Lower leg skin (tissue), 4 donors: ENCODE data around the gene KCNJ15. TPM values are rescaled to one million over a fixed set of nuclear protein-coding genes. Genes with fewer than 3 reads are reported as not detected.
A peak's percentile ranks its signal among the peaks of the same experiment; 100 is the strongest.

Experiments used
- DNase-seq, 2 donors: peaks; one replicate each; pipeline ENCODE4 v3.0.0-alpha.2; 2019; ENCODE audit warnings: low spot score in 2 of 2
- H3K4me3 ChIP-seq: fragments of 200-600 bp; sonication (generic); 2 replicates; pipeline ENCODE4 v1.5.1; 2017; ENCODE audit warnings: mild to moderate bottlenecking, low read depth; ENCODE audit not compliant: poor library complexity, severe bottlenecking
- POLR2A ChIP-seq, 2 donors: fragments of 450-650 bp; IDR thresholded peaks; one replicate each; pipeline ENCODE4 v1.6.1; 2016 to 2017; ENCODE audit warnings: antibody characterized with exemption in 2 of 2, mild to moderate bottlenecking in 1 of 2, moderate library complexity in 1 of 2
- WGBS, 2 donors: methylation state at CpG; one replicate each; pipeline ENCODE4 v1.1.5; 2018; 5-methylcytosine and 5-hydroxymethylcytosine counted together
- intact Hi-C: fragments of 100-400 bp; cut with DNase I; formaldehyde crosslinking; loops from one replicate; pipeline ENCODE4 v1.15.0; 2023; ENCODE audit warnings: low total_unique reads
- total RNA-seq, 4 donors: library from RNA; depleted of rRNA; stranded (reverse); fragments of >200 nt; gene quantifications; one replicate each; pipeline ENCODE4 v1.1.0, GENCODE V29; 2016
- TF ChIP-seq, protein P1 (sequence below), 3 donors: fragments of 450-650 bp; IDR thresholded peaks; one replicate each; pipeline ENCODE4 v1.5.1; 2016; ENCODE audit warnings: antibody characterized with exemption in 3 of 3, mild to moderate bottlenecking in 3 of 3, moderate library complexity in 2 of 3

Gene KCNJ15
- 10 to 100 TPM in 1 of 4 donors, 1 to 10 TPM in 3; 4.2 to 55.1 (median 7.3) TPM for total RNA-seq

- H3K4me3 ChIP-seq: no peak within 1 kb of the TSS
- no peak for DNase-seq
- 48 to 63% methylated on average over 5 of the region's 5 CpGs for WGBS, 2 donors
- intact Hi-C loops: no loop called here
- no peak for TF ChIP-seq POLR2A (IDR thresholded peaks at IDR 0.05)
- TF ChIP-seq, protein P1, sequence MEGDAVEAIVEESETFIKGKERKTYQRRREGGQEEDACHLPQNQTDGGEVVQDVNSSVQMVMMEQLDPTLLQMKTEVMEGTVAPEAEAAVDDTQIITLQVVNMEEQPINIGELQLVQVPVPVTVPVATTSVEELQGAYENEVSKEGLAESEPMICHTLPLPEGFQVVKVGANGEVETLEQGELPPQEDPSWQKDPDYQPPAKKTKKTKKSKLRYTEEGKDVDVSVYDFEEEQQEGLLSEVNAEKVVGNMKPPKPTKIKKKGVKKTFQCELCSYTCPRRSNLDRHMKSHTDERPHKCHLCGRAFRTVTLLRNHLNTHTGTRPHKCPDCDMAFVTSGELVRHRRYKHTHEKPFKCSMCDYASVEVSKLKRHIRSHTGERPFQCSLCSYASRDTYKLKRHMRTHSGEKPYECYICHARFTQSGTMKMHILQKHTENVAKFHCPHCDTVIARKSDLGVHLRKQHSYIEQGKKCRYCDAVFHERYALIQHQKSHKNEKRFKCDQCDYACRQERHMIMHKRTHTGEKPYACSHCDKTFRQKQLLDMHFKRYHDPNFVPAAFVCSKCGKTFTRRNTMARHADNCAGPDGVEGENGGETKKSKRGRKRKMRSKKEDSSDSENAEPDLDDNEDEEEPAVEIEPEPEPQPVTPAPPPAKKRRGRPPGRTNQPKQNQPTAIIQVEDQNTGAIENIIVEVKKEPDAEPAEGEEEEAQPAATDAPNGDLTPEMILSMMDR (IDR thresholded peaks at IDR 0.05): no peak
Measured at GRCh38 chr21:38256599-38257302, at the start of gene KCNJ15. KCNJ15 (plus strand) TSS chr21:38256991; CDS start chr21:38299262, 42,271 bp downstream.

DNA sequence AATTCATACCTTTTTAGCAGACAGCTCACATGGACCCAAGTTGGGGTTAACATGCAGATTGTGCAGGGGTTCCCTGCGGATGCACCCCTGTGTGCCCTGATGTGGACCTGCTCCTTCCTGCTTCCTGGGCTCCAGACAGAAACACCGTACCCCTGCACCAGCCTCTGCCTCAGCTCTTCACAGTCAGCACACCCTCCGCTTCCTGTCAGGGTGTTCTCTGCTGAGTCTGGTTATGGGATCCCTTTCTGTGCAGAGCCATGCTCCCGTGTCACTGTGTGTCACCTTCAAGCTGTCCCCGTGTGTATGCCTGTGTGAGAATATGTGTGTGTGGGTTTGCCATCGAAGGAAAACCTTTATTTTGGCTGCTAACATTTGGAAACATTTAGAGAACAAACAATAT is 48.7 kb upstream of the KCNJ15 start:
- no peak for TF ChIP-seq POLR2A (IDR thresholded peaks at IDR 0.05)
- TF ChIP-seq, protein P1 (IDR thresholded peaks at IDR 0.05): no peak
- 53 to 62% methylated on average over 6 of the region's 6 CpGs for WGBS, 2 donors
- intact Hi-C loops: no loop called here
- H3K4me3 ChIP-seq: no peak overlapping the region
- DNase-seq: no peak

GRCh38 chr21:38211321-38211720 is 45.5 kb upstream of the KCNJ15 start:
- intact Hi-C loops: no loop called here
- TF ChIP-seq, protein P1 (IDR thresholded peaks at IDR 0.05): no peak
- TF ChIP-seq POLR2A (IDR thresholded peaks at IDR 0.05): no peak
- H3K4me3 ChIP-seq: no peak overlapping the region
- DNase-seq: no peak
- 40 to 50% methylated on average over 3 of the region's 3 CpGs for WGBS, 2 donors

GRCh38 chr21:38212706-38213105 is 44.1 kb upstream of the KCNJ15 start:
- no peak for DNase-seq
- 62 to 81% methylated on average over 6 of the region's 6 CpGs for WGBS, 2 donors
- no peak overlapping the region for H3K4me3 ChIP-seq
- intact Hi-C loops: no loop called here
- TF ChIP-seq, protein P1 (IDR thresholded peaks at IDR 0.05): no peak
- no peak for TF ChIP-seq POLR2A (IDR thresholded peaks at IDR 0.05)

GRCh38 chr21:38219049-38219628 is 37.7 kb upstream of the KCNJ15 start:
- no peak overlapping the region for H3K4me3 ChIP-seq
- WGBS, 2 donors: 0 to 4% methylated on average over 7 of the region's 7 CpGs
- peak; percentile 72 to 93 for DNase-seq
- TF ChIP-seq, protein P1 (IDR thresholded peaks at IDR 0.05): peak in 1 of 3 donors; percentile 94
- no peak for TF ChIP-seq POLR2A (IDR thresholded peaks at IDR 0.05)
- intact Hi-C loops: no loop called here
